A549 (cell line): ENCODE data around the gene ASGR1.

Source experiments
- CEBPB ChIP-seq, 2 experiments: fragments of >200 bp in 1 of 2; sonication (Bioruptor Twin) in 1 of 2; formaldehyde crosslinking in 1 of 2; IDR thresholded peaks; 2 replicates each; pipeline ENCODE4 v1.6.1; 2012 to 2016
- CHD2 ChIP-seq: fragments of 150-350 bp; IDR thresholded peaks from 2 replicates; pipeline ENCODE4 v1.6.1; 2014; ENCODE audit warnings: low read length; ENCODE audit not compliant: partially characterized antibody
- CTCF ChIP-seq: fragments of >200 bp; sonication (Bioruptor Twin); formaldehyde crosslinking; IDR thresholded peaks from 3 replicates; pipeline ENCODE4 v1.5.1; 2016
- ELK1 ChIP-seq: fragments of 150-350 bp; IDR thresholded peaks from 2 replicates; pipeline ENCODE4 v1.6.1; 2014; ENCODE audit warnings: low read depth, mild to moderate bottlenecking, low read length
- EP300 ChIP-seq, 2 experiments: fragments of >200 bp; sonication (Bioruptor Twin); formaldehyde crosslinking; IDR thresholded peaks; 2 replicates in 1 of 2; 3 replicates in 1 of 2; pipeline ENCODE4 v1.6.1; 2016 to 2017
- FOSL2 ChIP-seq, 2 experiments: fragments of 450-650 bp in 1 of 2; fragments of >200 bp in 1 of 2; sonication (Bioruptor Twin) in 1 of 2; formaldehyde crosslinking; IDR thresholded peaks; 2 replicates each; pipeline versions ENCODE4 v1.5.0 to v1.6.1; 2016 to 2020; ENCODE audit warnings: mild to moderate bottlenecking in 1 of 2, moderate library complexity in 1 of 2
- FOXS1 ChIP-seq: fragments of 250-450 bp; sonication (Bioruptor Pico); IDR thresholded peaks from 2 replicates; pipeline ENCODE4 v1.5.0; 2020; ENCODE audit warnings: mild to moderate bottlenecking, moderate library complexity
- MAX ChIP-seq: IDR thresholded peaks from 2 replicates; pipeline ENCODE4 v1.6.1; 2012
- PBX3 ChIP-seq: IDR thresholded peaks from 2 replicates; pipeline ENCODE4 v1.6.1; 2012
- POLR2A ChIP-seq: IDR thresholded peaks from 2 replicates; pipeline ENCODE4 v1.6.1; 2012; ENCODE audit warnings: mild to moderate bottlenecking, low read length
- REST ChIP-seq: fragments of 200-600 bp; sonication (generic); IDR thresholded peaks from 2 replicates; pipeline ENCODE4 v1.6.1; 2016; ENCODE audit warnings: antibody characterized with exemption, mild to moderate bottlenecking, moderate library complexity
- SREBF2 ChIP-seq: fragments of 450-650 bp; IDR thresholded peaks from 2 replicates; pipeline ENCODE4 v1.6.1; 2014; ENCODE audit warnings: mild to moderate bottlenecking, moderate library complexity
- USF2 ChIP-seq: fragments of 450-650 bp; IDR thresholded peaks from 2 replicates; pipeline ENCODE4 v1.6.1; 2014; ENCODE audit warnings: antibody characterized with exemption

GRCh38 chr17:7176841-7177190 lies 2.4 kb downstream of the ASGR1 start:
- TF ChIP-seq CEBPB (IDR thresholded peaks at IDR 0.05): no peak
- no peak for TF ChIP-seq CTCF
- no peak for TF ChIP-seq ELK1
- no peak for TF ChIP-seq POLR2A
- TF ChIP-seq EP300 (IDR thresholded peaks at IDR 0.05): no peak
- no peak for TF ChIP-seq PBX3
- TF ChIP-seq CHD2: no peak
- no peak for TF ChIP-seq FOXS1
- TF ChIP-seq FOSL2 (IDR thresholded peaks at IDR 0.05): no peak
- TF ChIP-seq FOSL2 (CRISPR knock-in tag; IDR thresholded peaks at IDR 0.05): no peak
- TF ChIP-seq USF2: no peak
- no peak for TF ChIP-seq REST
- no peak for TF ChIP-seq MAX
- no peak for TF ChIP-seq SREBF2
